KG1 (cell line): ENCODE data around the gene RASL12.

Experiments used
- DNase-seq: peaks from one replicate; lab custom pipeline; 2025; lab: John Stamatoyannopoulos, UW

Gene RASL12

DNA sequence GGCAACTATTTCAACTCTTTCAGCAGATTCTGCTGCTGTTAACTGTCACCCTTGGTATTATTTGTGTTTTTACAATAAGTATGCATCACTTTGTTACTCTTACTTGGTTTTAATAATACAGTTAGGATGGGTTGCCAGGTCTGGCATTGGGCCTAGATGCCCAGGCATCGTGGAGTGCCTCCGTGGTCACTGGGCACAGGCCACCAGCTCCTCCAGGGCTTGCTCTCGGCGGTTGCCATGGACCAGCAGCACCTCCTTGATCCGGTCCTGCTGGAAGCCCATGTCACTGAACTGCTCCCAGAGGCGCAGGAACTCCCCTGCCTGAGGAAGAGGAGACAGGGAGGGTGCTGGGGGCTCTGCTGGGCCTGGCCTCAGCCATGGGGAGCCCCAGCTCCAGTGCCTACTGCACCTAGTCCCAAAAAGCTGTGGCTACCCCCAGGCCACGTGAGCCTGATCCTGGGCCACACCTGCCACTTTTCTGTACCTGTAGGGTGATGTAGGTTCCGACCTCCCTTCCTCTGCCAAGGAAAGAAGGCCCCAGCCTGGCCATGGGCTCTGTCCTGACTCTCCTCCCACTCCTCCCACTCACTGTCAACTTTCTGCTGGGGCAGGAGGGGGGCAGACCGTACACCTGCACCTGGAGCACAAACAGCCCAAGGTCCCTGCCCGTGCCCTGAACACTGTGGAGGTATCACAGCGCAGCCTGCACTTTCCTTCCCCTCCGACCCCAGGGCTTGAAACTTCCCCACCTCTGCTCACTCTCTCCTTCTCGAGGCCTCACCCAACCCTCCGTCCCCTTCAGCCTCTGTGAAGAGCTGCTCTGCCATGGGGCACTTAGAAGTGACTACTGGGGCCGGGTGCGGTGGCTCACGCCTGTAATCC lies 25.4 kb upstream of the RASL12 start:
- DNase-seq = no peak

DNA sequence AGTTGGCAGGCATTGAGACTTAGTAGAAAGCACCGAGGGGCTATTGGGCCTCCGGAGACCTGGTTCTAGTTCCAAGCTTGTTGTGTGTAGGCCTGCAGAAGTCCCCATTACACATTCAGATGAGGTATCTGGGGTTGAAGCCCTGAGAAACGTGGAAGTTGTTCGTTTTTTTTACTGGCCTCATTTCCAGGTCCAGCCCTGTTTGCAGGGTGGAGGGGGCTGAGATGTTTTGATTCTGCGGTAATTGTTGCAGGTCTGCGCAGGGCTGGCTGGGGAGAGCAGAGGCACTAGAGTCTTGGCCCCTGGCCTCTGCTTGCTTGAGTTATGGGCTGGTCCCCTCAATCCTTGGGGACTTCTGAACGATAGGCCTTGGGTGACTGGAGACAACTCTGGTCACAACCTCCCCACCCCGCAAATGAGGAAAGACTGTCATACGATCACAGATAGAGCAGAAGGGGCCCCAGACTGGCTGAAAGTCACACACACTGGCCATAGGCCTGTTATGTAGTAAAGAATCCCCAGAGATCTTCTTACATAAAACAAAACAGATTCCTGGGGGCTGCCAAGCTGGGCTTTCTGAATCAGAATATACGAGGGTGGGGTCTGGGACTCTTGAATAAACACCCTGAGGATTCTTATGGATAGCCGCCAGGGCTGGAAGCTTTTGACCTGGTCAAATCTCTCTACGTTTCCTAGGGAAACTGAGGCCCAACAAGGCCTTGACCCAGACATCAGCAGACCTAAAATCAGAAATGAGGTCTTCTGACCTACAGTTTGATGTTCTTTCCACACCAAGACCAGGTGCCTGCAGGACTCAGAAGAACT lies 24.4 kb upstream of the RASL12 start:
- DNase-seq = no peak

DNA sequence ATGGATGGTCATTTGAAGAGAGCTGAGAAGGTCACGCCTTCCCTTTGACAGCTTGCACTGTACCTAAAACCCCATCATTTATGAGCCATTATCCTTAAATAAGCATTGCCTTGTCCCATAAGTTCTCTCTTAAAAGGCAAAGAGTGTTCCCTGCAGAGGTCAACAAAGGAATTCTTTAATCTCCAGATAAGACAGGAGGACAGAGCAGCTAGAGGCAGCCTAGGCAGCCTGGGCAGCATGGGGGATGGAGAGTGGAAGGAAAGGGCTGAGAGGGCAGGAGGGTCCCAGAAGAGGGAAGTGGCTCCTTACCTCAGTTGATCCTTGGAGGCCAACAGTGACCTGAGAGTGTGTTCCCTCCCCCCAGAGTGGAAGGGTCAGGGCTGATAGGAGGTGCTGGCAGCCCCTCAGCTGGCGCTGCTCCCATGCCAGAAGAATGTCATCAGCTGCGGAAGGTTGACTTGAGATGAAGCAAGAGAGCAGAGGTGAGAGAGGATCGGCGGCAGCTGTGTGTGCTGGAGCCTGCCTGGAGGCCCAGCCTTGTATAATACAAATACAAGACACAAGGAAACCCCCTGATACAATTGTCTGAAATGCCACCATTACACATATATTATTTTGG lies 21.5 kb upstream of the RASL12 start:
- DNase-seq = no peak

DNA sequence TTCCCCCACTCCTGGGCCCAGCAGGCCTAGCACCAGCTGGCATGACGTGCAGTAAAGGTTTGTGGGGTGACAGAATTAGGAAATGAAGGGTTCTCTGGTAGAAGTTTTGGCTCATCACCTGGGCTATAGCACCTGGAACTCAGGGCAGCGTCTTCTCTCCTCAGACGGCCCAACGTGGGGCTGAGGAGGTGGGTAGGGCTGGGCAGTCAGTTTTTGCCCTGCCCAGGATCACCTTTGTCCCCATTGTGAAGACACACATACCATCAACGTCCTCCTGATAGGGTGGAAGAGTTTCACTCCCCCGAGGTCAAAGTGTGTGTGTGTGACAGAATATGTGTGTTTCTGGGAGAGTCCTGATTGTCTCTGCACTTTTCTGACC lies 20.8 kb upstream of the RASL12 start:
- DNase-seq = no peak

DNA sequence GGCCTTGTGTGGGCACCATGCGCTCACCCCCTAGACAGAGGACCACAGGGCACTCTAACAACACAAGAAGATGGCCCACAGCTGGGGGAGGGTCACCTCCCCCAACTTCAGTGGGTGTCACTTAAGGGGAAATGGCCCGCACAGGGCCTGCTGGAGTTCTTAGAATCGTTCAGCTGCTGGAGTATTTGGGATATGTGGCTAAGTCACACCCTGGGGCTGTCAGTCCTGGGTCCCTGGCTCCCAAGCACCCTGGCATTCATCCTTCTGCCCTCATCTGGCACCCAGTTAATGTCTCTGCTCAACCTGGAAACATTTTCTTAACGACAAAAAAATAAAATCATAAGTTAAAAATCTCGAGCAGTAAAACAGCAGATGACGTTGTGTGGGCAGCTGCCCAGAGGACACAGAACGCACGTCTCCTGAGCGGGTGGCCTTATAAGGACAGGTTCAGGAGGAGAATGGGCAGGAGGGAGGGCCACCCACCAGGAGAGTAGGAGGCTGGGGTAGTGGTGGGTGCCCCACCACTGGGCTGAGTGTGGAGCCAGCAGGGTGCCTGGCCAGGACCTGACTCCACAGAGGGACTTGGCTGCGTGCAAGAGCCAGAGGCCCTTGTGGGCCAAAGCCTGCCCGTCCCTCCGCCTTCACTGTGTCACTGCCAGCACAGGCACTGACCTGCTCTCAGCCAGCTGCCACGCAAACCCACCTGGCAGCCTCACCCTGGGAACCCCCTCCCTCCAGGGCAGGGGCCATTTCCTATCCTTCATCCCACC lies 20.3 kb upstream of the RASL12 start:
- no peak for DNase-seq

DNA sequence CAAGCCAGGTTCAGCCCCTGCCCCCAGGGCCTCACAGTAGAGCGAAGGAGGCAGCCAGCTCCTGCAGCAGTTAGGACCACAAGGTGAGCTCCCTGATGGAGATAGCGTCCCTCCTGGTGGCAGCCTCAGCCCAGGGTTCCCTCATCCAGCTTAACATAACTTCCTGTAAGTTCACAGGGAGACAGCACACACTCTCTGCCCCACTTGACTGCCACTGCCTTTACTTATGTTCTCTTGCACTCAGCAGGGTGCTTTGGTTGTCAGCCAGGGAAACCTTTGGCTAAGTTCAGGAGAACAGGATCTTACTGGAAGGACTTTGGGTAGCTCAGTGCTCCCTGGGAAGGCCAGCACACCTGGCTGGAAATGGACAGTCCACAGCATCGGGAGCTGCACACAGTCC lies 19.6 kb upstream of the RASL12 start:
- no peak for DNase-seq

DNA sequence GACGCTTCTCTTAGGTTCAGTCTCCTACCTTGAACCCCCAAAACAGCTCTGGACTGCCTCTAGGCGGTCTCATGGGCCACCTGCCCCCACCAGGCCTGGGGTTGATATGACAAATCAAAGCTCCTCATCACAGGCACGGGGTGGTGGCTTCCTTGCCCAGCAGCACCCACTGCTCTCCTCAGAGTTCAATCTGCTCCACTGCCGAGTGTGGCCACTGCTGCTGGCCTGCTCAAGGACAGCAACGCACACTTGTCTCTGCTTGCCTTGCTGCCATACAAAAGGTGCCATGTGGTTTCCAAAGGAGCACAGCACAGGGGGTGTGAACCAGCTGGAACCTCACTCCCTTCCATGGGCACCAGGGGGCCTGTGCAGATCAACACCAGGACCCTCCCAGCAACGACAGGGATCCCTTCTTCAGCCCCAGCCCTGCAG lies 18.9 kb upstream of the RASL12 start:
- DNase-seq = no peak

DNA sequence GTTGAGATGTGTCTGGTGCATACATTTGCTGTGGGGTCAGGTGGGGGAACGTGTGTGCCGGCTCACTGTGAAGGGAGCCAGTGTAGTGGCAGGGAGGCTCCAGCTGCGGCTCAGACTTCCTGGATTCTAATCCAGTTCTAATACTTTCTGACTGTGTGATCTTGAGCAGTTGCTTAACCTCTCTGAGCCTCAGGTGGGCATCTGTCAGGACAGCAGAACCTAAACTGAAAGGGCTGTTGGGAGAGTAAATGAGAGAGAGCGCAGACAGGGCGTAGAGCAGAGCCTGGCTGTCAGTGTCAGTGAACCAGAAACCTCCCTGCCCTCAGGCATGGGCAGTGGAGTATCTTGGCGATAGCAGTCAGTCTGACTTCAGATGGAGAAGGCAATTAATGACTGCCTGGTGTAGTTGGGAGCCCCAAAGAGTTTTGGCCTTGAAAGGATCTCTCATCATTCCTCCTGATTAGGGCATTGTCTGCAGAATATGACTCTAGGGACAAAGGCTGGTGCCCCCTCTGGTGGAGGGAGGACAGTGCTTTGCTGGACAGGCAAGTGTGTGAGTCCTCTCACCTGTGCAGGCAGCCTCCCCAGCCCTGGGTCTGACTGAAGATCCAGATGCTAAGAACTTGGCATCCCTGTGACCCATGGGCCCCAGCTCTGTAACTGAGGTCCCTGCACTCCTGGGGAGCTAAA lies 18.3 kb upstream of the RASL12 start:
- no peak for DNase-seq

DNA sequence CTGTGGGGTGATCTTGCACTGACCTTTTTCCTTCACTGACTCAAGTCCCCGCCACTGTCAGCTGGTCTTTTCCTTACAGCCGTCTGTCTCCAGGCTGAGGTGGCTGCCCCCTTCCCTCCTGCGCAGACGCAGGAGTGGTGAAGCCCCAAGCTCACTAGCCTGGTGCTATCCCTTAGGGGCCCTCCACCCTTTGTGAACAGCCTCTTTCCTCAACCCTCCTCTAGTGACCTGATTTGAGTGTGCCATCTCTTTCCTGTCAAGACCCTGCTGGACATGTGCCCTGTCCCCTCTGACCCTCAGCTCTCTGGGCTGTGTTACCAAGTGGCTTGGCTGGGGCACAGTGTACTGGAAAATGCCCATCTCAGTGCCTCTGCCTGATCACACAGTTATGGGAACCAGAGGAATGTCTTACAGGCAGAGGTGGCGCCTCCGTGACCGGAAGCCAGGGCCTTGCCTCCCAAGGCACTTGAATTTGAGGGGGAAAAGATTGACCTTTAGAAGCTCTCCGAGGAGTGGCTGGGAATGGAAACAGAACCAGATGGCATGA lies 17.5 kb upstream of the RASL12 start:
- DNase-seq = no peak

DNA sequence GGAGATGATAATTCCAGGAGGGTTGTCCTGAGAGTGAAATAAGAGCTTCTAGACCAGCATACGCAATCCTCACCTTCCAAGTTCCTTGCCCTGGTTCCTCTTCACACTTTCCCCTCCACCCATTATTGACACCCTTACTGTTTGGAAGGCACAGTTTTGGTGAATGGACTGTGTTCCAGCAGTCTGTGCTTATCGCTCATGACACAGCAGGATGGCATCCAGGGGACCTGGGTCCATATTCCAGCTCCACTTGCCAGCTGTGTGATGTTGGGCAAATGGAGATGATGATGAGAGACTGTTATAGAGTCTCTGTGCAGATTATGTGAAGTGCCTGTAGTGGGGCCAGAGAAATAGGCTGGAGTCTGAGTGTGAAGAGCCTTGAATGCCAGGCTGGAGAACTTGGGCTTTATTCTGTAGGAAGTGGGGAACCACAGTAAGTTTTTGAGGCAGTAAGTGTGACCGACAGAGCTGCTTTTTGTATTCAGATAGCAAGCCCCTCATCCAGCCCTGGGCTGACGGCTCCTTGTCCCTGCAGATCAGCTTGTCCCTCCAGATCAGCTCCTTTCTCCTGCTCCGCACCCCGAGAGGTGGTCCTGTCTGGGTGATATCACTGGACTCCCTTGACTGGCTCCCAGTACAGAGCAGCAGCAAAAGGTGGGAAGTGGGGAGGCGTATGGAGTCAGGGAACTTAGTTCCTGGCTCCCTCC lies 16.9 kb upstream of the RASL12 start:
- no peak for DNase-seq

DNA sequence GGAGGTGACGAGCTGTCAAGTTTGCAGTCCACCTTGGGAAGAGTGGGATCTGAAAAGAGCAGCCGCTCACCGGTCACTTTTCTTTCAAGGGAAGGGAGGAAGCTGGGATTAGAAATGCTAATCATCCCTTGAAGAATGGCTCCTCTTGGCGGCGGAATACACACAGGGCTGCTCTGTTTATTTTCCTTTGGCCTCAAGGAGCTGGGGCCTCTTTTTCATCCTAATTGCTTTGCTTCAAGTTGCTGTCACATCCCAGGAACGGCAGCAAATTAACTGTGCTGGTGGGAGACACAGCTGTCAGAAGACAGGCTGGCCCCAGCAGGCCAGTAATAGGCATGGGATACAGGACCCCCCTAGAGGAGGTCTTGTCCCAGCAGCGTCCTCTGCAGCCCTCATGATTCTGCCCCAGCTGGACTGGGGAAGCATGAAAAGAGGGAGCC lies 15.5 kb upstream of the RASL12 start:
- DNase-seq = no peak

DNA sequence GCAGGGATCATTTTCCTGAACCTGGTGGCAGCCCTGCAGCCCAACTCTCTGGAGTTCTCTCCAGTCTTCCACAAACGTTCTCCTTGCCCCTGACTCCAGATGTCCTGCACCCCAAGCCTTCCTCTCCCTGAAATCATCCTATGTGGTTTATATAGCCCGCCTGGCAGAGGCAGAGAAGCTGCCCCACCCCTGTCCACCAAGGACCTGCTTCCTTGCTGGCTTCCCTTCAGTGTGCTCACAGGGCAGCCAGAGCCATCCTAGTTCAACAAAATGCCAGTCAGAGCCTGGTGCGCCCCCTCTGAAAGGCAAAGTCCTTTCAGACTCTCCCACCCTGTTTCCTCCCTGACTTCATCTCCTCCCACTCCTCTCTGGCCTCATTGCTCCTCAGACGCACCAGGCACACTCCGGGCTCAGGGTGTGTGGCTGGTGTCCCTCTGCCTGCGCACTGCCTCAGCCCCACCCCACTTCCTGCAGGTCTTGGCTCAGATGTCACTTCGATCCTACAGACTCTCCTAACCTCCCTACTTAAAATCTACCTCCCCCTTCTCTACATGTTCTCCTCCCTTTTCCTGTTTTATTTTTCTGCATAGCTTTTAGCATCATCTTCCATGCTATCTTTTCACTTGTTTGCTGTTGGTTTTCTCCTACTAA lies 14.6 kb upstream of the RASL12 start:
- no peak for DNase-seq

DNA sequence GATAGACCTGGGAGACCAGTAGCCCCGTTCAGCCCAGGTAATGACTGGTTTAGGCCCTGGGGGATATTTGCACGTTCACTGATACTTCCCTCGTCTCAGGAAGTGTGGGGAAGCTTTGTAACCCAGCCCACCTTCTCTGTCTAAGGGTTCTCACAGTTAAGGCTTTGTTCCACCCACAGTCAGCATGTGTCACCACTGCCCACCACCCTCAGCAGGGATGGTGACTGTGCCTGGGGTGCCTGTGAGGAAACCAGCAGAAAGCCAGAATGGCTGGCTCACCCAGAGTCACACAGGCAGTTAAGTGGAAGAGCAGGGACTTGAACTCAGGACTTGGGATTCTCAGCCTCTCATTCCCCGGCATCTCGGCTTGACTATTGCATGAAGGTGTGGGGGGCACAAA lies 14.0 kb upstream of the RASL12 start:
- no peak for DNase-seq

DNA sequence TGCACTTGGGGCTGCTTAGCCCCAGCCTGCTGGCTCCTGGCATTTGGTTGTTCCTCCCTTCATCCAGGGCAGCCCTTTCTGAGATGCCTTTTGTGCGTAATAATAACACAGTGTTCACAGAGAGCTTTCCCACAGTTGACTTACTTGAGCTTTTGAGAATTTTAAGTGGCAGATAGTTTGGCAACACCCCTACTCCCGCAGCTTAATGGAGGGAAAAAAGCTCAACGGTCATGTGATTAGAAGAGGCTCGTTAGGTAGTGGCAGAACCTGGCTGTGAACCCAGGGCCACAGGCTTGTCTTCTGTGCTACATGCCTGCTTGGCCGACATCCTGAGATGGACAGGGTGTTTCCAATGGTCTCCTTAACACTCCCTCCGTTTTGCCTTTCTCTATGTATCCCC lies 13.5 kb upstream of the RASL12 start:
- no peak for DNase-seq

DNA sequence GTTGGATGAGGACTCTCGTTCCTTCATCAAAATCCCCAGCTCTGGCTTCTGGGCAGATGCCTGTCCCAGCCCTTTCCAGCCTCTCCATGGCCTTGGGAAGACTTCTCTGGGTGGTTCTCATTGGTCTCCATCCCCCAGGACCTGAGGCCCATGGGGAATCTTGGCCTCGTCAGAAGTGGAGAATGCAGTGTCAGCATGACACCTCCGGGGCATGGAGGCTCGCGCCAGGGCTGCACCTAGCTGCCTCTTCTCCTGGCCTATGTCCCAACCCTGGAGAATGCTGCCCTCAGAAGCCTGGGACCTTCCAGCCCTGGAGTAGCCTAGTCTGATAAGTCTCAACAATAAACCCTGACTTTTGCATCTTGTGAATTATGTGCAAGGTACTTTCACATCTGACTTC lies 11.8 kb upstream of the RASL12 start:
- DNase-seq = no peak

DNA sequence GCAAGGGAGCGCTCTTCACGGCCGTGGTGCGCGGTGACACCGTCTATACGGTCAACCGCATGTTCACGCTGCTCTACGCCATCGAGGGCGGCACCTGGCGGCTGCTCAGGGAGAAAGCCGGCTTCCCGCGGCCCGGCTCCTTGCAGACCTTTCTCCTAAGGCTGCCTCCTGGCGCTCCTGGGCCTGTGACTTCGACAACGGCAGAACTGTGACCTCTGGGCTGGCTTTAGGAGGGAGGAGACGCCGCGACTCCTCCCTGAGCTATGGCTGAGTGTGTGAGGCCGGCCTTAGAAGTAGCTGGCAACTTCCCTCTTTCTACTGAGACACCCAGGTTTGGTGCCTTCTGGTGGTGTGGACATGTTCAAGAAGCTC lies 10.2 kb upstream of the RASL12 start:
- no peak for DNase-seq

DNA sequence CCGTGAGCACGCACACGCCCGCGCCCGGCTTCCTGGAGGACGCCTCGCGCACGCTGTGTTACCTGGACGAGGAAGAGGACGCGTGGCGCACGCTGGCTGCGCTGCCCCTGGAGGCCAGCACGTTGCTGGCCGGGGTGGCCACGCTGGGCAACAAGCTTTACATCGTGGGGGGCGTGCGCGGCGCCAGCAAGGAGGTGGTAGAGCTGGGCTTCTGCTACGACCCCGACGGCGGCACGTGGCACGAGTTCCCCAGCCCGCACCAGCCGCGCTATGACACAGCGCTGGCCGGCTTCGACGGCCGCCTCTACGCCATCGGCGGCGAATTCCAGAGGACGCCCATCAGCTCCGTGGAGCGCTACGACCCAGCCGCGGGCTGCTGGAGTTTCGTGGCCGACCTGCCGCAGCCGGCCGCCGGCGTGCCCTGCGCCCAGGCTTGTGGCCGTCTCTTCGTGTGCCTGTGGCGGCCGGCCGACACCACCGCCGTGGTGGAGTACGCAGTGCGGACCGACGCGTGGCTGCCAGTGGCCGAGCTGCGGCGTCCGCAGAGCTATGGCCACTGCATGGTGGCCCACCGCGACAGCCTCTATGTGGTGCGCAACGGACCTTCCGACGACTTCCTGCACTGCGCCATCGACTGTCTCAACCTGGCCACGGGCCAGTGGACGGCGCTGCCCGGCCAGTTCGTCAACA lies 9.6 kb upstream of the RASL12 start:
- no peak for DNase-seq

DNA sequence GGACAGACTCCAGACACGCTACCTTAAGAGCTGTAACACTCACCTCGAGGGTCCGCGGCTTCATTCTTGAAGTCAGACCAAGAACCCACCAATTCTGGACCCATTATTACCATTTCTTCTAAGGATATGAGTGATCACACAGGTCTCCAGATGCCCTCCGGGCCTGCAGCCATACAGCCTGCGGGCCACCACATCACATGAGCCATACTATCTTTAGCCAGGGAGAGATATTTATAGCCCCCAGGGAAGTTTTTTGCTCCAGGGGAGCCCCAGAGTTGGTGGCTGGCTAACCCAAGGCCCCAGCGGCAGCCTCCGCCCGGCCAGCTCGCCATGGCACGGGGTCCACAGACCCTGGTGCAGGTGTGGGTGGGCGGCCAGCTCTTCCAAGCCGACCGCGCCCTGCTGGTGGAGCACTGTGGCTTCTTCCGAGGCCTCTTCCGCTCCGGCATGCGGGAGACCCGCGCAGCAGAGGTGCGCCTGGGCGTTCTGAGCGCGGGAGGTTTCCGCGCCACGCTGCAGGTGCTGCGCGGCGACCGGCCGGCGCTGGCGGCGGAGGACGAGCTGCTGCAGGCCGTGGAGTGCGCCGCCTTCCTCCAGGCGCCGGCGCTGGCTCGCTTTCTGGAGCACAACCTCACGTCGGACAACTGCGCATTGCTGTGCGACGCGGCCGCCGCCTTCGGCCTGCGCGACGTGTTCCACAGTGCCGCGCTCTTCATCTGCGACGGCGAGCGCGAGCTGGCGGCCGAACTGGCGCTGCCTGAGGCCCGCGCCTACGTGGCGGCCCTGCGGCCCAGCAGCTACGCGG lies 8.9 kb upstream of the RASL12 start, which contains the start of gene KBTBD13:
TSS of gene KBTBD13 (plus strand) at position 261 of the 805 bp plus-strand sequence. CDS start at position 331, 70 bp downstream.
- no peak for DNase-seq
